CD4-positive, alpha-beta T cell treated with Interleukin-10 for 1 hour (primary cell): Measurements from ENCODE around the gene DNAJC18.
"Not testable (repeated sequence)": the region's sequence is repeated elsewhere in the genome, so short reads cannot be mapped to it uniquely, and the experiment has no call there.

Experiments
- DNase-seq: peaks from one replicate; pipeline ENCODE4 v3.0.0-alpha.2; 2020

DNAJC18 gene

GRCh38 chr5:139425497-139425896, 13.8 kb downstream of the DNAJC18 start:
- no peak for DNase-seq

GRCh38 chr5:139422307-139422893, 16.9 kb downstream of the DNAJC18 start:
- DNase-seq, result peak; percentile 88

DNA sequence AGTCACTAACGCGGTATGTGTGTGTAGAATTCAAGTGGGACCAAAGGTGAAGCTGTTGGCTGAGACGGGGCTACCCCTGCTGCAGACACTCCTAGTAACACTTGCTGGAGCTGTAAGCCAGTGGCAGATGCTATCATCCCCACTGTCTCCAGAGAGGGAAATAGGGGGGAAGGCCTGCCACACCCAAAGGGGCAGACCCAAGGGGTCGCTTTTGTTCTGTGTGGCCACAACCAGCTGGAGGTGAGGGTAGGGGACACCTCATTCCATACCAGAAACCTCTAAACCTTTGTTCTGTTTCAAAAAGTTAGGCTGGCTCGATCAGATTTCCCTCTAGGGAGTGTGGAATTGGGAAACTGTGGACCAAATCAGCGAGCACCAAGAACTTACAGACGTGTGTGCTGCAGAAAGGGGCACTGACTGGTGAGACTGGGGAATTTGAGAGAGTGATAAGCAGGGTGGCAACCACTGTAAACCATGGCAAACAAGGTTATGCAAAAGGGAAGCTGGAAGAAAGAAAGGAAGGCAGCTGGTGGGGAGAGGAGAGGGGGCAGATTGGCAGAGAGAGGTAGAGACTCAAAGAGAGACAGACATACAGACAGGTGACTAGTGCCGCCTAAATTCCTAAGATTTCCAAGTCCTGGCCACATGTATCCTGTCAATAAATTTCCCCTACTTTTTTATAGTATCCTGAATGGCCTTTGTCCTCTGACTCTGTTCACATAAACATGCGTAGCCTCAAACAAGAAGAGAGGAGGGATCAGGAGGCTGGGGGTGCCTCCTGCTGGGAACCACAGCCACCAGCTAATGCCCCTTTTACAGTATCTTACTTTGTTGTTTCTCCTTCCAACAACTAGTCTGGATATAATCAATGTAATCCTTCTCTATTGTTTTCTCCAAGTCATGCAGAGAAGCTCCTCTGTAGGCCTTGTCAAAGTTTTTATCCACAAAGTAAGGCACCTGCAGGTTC, 19.8 kb downstream of the DNAJC18 start:
- no peak for DNase-seq

DNA sequence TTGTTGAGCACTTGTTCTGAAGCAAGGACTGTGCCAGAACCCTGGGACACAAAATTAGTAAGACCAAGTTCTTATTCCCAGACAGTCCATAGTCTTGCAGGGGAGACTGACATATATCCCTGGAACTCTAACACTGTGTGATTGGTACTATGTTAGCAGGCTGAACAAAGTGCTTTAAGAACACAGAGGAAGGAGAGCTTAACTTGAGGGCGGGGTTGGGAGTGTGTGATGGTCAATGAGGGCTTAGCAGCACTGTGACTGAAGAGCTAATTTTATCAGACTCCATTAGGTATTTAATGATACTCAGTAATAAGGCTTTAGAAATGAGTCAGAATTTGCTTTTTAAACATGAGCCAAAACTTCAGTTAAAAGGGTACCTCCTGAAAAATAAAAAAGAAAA, 20.5 kb downstream of the DNAJC18 start:
- DNase-seq, result no peak

- no peak for DNase-seq
Measured at GRCh38 chr5:139417214-139417613, 22.1 kb downstream of the DNAJC18 start.

- no peak for DNase-seq
Measured at GRCh38 chr5:139416651-139417050, 22.7 kb downstream of the DNAJC18 start.

GRCh38 chr5:139415869-139416268, 23.5 kb downstream of the DNAJC18 start:
- DNase-seq, result no peak

GRCh38 chr5:139415221-139415861, 24.0 kb downstream of the DNAJC18 start:
- DNase-seq, result no peak

DNA sequence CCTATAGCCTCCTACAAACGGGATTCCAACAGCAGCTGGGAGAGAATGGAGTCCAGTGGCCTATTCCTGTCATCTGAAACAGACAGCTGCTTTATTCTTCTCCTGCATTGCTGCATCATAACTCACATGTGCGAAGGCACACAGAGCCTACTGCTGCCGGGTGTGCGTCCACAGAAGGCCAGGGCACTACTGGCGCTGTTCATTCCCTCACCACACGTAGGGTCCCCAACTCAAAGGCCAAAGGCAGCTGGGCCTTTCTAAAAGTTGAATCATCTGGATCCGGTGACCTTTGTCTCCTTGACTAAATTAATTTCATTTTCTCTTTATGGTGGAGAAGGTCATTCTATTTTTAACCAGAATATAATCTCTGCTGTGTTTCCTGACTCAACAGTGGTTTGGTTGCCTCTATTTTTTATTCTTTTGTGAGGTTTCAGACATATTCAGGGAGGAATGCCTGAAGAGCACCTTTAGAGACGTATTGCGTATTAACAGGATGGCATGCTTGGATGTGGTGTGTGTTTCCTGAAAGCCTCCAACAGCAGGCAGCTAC, 24.7 kb downstream of the DNAJC18 start:
- DNase-seq, result no peak

DNA sequence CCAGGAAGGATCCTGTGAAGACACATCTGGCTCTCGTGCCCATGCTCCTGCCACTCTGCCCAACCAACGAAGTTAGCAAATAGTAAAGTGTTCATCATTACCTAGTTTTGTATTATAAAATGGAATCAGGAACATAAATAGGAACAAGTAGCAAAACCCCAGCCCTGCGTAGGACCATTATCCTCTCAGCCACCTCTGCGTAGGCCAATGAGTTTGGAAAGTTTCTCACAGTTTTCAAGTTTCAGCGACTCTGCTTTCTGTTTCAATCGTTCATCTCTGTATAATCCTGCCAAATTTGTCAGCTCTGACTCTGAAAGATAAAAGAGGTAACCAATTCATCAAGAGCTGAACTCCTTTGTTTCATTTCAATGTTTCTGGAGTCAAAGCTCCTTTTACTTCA, 25.4 kb downstream of the DNAJC18 start:
- no peak for DNase-seq

DNA sequence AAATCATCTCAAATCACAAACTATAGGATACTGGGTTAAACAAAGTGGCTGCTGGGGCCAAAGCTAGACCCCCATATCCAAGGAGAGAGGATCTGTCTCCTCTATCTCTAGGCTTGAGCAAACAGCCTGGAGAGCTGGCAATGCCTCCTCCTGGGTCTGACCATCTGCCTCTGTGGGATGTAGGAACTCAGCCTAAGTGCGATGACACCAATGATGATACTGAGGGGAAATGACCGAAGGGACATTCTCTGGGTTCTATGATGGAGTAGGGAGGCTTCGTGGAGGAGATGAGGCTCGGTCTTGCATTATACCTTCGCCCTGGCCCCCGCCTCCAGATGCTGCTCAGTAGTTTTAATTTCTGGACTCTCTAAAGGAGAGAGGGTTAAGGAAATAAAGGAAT, 26.2 kb downstream of the DNAJC18 start:
- DNase-seq, result no peak

DNA sequence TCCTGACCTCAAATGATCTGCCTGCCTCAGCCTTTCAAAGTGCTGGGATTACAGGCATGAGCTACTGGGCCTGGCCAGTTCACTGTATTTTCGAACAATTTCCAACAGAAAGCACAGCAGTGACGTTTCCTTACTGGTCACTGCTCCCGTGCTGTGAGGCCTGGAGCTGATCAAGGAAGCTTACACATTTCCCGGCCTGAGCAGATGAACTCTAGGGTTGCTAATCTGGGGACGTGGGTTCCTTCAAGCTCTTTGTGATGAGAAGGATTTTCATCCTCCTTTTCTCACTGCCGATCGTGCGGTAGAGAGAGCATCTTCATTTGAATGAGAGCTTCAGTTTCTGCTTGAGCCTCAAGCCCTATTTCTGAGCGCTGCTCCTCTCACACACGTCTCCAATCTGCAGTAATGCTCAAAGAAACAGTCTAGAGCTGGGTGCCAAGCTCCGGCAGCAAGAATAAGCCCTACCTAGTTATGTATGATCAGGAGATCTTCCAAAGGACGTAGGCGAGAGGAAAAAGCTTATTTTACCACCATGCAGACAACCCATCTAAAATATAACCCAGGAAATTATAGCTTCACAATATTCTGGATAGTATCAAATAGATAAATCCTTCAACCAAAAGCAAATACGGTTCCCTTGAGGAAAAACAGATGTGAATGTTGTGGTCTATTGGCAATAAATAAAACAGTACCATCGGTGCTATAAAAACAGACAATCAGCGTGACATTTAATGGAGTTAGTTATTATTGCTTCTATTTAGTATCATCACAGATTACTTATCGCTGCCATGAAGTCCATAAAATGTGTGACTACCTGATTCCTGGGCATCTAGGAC, 28.1 kb downstream of the DNAJC18 start:
- DNase-seq, result no peak

GRCh38 chr5:139410121-139410992, 29.0 kb downstream of the DNAJC18 start:
- no peak for DNase-seq

GRCh38 chr5:139409116-139409515, 30.2 kb downstream of the DNAJC18 start:
- not testable (repeated sequence) for DNase-seq

GRCh38 chr5:139408191-139408590, 31.1 kb downstream of the DNAJC18 start:
- no peak for DNase-seq

GRCh38 chr5:139407517-139407916, 31.8 kb downstream of the DNAJC18 start:
- no peak for DNase-seq

DNA sequence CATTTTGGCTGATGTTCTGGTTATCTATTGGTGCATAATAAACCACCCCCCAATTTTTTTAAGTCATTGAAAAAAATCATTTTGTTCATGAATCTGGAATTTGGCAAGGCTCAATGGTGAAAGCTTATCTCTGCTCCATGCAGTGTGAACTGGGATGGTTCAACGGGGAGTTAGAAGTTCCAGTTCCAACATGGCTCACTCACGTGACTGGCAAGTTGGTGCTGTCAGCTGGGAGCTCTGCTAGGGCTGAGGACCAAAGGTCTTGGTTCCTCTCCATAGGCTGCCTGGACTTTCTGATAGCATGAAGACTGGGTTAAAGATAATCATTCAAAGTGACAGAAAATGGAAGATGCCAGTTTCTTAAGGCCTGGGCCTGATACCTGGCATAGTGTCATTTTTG, 32.4 kb downstream of the DNAJC18 start:
- DNase-seq, result no peak

- no peak for DNase-seq
Measured at GRCh38 chr5:139404484-139404840, 34.9 kb downstream of the DNAJC18 start.

- peak; percentile 98 for DNase-seq
Measured at GRCh38 chr5:139403787-139404483, 35.4 kb downstream of the DNAJC18 start, which contains the start of gene SPATA24. Gene SPATA24, minus strand, starts transcription at chr5:139404089. Its CDS starts 29 bp downstream, at chr5:139404060.

DNA sequence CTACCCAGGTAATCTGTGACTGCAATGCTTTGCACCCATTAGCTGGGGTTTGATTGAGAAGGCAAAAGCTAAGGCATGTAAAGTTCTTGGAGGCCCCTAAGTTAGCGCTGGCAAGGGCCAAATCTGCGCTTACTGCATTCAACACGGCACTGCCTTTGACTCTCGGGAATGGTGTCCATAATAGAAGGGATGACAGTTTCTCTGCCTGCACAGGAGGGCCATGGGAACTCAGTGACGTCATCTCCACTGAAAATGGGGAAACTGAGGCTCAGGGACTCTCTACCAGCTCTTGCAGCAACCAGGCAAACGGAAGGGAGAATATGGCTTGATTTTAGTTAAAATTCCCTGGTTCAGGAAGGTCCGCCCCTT, 35.9 kb downstream of the DNAJC18 start:
- no peak for DNase-seq
